AG04449 (cell line): Measurements from ENCODE around the gene WDR86.

ENCODE experiments used
- CTCF ChIA-PET: fragments of 350-600 bp; formaldehyde crosslinking; extraction: SDS; loops from one replicate; lab custom pipeline; 2021; ENCODE audit warnings: antibody characterized with exemption; lab: Yijun Ruan, JAX
- POLR2A ChIA-PET: fragments of 400-600, 350-600 bp; formaldehyde crosslinking; extraction: SDS; loops from one replicate; lab custom pipeline; 2020; ENCODE audit warnings: antibody characterized with exemption, inconsistent platforms; lab: Yijun Ruan, JAX
- DNase-seq: peaks from one replicate; pipeline ENCODE4 v3.0.0-alpha.2; 2010; ENCODE audit warnings: low read depth, low spot score
- H3K4me3 ChIP-seq: 2 replicates; pipeline ENCODE4 v1.5.1; 2011; ENCODE audit warnings: low read depth, mild to moderate bottlenecking, control low read depth, low read length
- CTCF ChIP-seq: IDR thresholded peaks from one replicate; pipeline ENCODE4 v1.5.1; 2011; ENCODE audit warnings: mild to moderate bottlenecking, moderate library complexity, low read length, control low read depth, inconsistent platforms; ENCODE audit not compliant: insufficient read depth; ENCODE audit errors: missing control alignments

The WDR86 gene

GRCh38 chr7:151367284-151367683, 42.6 kb downstream of the WDR86 start:
- DNase-seq: no peak
- TF ChIP-seq CTCF: no peak
- ChIA-PET CTCF (interaction anchor here (1.0 to 11.3 kb wide), 8 partner anchors 14 to 391 kb away, joined by 3 to 270 read pairs (median 10); no protein-coding TSS in a partner anchor), POLR2A (interaction anchor here (0.9 to 1.7 kb wide), 4 partner anchors 11 to 94 kb away, joined by 3 to 4 read pairs (median 4); no protein-coding TSS in a partner anchor)
- H3K4me3 ChIP-seq: no peak overlapping the region

GRCh38 chr7:151366880-151367222, 43.0 kb downstream of the WDR86 start:
- no peak overlapping the region for H3K4me3 ChIP-seq
- DNase-seq: no peak
- ChIA-PET CTCF (interaction anchor here (1.0 to 11.3 kb wide), 9 partner anchors 14 to 392 kb away, joined by 3 to 270 read pairs (median 10); no protein-coding TSS in a partner anchor), POLR2A (interaction anchor here (0.9 to 1.7 kb wide), 4 partner anchors 11 to 95 kb away, joined by 3 to 4 read pairs (median 4); no protein-coding TSS in a partner anchor)
- no peak for TF ChIP-seq CTCF

DNA sequence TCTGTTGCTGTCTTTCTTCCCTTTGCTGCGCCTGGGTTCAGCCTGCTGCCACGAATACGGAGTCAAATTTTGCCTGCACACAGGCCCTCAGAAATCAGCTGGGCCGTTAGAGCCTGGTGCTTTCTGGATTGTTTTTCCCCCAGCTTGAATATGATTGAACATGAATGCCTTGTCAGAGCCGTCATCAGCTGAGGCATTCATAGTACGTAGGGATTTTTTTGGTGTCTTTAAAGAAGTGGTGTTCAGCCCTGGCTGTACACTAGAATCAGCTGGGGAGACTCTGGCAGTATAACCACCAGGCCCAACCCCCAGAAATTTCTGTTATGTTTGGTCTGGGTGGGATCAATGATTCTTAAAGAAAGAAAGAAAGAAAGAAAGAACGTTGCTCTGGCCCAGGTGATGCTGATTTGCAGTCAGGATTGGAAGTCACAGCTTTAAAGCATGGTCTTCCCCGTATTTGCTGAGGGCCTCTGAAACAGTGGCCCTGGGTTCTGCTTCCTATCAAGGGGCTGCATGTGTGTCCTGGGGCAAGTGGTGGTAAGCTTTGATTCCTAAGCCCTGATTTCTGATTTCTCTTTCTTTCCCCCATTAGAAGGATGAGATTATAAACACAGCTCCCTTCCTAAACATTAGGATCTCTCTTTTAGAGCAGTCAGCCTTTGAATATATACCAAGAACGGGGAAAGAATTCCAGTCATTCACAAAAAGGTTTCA, 43.5 kb downstream of the WDR86 start:
- no peak overlapping the region for H3K4me3 ChIP-seq
- CTCF ChIA-PET: interaction anchor here (0.9 to 11.3 kb wide), 8 partner anchors 13 to 392 kb away, joined by 3 to 270 read pairs (median 7); no protein-coding TSS in a partner anchor
- no peak for TF ChIP-seq CTCF
- no peak for DNase-seq
- POLR2A ChIA-PET: interaction anchor here (0.5 to 1.7 kb wide), 6 partner anchors 10 to 95 kb away, joined by 3 to 4 read pairs (median 4); no protein-coding TSS in a partner anchor

GRCh38 chr7:151363182-151363581, 46.7 kb downstream of the WDR86 start:
- DNase-seq: no peak
- ChIA-PET CTCF (interaction anchor here (0.8 to 10.2 kb wide), 8 partner anchors 8 to 420 kb away, joined by 3 to 144 read pairs (median 6); no protein-coding TSS in a partner anchor), POLR2A (no interaction called here)
- no peak for TF ChIP-seq CTCF
- no peak overlapping the region for H3K4me3 ChIP-seq

DNA sequence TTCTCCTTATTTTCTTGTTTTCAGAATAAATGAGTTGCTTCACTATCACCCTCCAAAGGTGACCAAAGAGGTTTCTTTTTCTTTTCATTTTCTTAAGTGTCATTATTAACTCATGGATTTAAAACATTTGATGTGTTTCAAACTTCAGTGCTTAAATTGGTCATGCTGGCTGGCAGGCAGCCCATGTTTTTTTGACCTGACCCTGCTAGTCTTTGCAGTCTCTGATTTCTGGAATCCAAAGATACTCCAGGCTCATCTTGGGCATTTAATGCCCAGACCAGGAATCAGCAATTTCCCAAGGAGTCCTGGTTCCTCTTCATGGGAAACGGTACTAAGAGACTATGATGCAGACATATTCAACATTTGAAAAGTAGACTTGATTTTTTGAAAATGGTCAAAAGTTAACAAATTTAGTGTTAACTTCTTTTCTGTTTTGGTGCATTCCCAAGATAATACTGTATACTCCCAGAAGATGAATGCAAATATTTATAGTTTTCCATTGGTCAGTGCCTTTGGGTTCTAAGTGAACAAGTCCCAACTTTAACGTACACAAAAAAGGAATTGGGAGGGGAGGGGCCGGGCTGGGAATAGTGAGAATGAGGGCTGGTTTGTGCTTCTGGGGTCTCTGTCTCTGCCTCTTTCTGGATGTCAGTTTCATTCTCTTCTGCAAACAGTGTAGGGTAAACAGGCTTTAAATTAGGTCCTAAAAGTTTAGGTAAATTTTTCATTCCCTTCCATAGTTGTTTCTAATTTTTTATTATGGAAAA, 48.5 kb downstream of the WDR86 start:
- POLR2A ChIA-PET: interaction anchor here (0.6 kb wide), 1 partner anchor 14 kb away, joined by 3 read pairs; no protein-coding TSS in a partner anchor
- CTCF ChIA-PET: interaction anchor here (1.4 to 9.0 kb wide), 7 partner anchors 8 to 87 kb away, joined by 3 to 144 read pairs (median 8); no protein-coding TSS in a partner anchor
- TF ChIP-seq CTCF: no peak
- no peak for DNase-seq
- no peak overlapping the region for H3K4me3 ChIP-seq

DNA sequence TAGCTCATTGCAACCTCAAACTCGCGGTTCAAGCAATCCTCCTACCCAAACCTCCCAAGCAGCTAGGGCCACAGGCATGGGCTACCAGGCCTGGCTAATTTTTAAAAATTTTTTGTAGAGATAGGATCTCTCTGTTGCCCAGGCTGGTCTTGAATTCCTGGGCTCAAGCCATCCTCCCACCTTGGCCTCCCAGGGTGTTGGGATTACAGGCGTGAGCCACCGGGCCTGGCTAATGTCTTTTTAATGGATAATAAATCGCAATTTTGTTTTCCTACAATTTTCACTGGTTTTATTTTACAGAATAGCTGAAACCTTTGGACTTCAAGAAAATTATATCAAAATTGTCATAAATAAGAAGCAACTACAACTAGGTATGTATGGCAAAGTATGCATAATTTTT, 57.3 kb downstream of the WDR86 start:
- H3K4me3 ChIP-seq: no peak overlapping the region
- TF ChIP-seq CTCF: no peak
- DNase-seq: no peak
- ChIA-PET POLR2A (no interaction called here), CTCF (interaction anchor here (1.0 to 9.8 kb wide), 14 partner anchors 9 to 407 kb away, joined by 3 to 191 read pairs (median 6); partner anchors contain the start of genes NUB1 and WDR86)
